Measurements from ENCODE around the gene FBXW8.

- TF ChIP-seq CTCF (conservative IDR thresholded peaks at IDR 0.05) (peak; percentile 41), ZFX (IDR thresholded peaks at IDR 0.05) (no peak)
These were observed 29.9 kb upstream of the FBXW8 start for GRCh38 chr12:116880817-116881324.
